GM21528 (cell line): Measurements from ENCODE around the gene SENP1.

ENCODE experiments used
- ATAC-seq: cut with Tn5 transposase; IDR thresholded peaks from one replicate; pipeline ENCODE4 v1.9.1; 2021; ENCODE audit warnings: mild to moderate bottlenecking, moderate library complexity; ENCODE audit not compliant: unreplicated experiment, low FRiP score

The SENP1 gene

DNA sequence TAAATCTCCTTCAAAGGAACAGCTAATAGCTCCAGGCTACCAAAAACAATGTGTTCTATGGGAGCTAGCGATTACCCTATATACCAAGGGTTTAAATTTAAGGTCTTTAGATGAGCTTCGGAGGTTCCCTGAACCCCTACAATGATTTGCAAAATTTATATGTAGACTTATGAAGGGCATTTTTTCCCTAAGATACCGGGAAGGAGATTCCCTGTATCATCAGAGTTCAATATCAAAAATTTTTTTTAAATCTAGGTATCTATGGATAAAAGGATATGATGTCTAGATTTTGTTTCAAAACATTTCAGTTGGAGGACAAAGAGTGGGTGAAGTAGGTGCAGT lies 83.7 kb downstream of the SENP1 start:
- no peak for ATAC-seq

DNA sequence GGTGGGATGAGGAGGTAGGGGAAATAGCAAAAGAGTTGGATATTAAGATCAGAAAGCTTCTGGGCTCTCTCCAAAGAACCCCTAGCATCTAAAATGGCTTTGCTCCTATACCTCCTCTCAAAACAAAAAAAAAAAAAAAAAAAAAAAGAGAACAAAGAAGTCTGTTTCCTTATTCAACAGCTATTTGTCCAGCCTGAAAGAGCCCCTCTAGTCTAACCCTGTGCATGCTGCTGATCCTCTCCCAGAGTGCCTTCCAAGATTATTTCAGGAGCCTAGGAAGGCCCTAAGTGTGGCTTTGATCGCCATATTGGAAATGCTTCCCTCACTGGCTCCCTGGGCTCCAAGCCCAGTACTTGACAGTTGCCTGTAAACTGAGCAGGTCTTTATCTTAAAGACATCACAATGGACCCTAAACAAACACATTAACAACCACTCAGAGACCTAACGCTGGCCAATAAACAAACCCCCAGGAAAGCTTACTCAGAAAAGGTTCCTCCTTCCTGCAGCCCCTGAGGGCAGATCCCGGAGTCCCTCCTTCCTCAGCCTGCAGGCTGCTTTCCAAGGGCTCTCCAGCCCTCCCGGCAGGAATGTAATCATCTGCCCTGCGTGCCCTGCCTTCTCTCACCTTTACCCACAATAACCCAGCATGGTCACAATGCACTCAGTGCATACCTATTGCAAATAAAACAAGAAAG lies 84.2 kb downstream of the SENP1 start:
- ATAC-seq: no peak

- no peak for ATAC-seq
These were observed 86.1 kb downstream of the SENP1 start for GRCh38 chr12:48019639-48020265.

GRCh38 chr12:48018618-48018995 lies 87.3 kb downstream of the SENP1 start:
- no peak for ATAC-seq

GRCh38 chr12:48017921-48018617 lies 87.8 kb downstream of the SENP1 start:
- no peak for ATAC-seq

- ATAC-seq: no peak
These were observed 88.4 kb downstream of the SENP1 start for GRCh38 chr12:48017496-48017895.

DNA sequence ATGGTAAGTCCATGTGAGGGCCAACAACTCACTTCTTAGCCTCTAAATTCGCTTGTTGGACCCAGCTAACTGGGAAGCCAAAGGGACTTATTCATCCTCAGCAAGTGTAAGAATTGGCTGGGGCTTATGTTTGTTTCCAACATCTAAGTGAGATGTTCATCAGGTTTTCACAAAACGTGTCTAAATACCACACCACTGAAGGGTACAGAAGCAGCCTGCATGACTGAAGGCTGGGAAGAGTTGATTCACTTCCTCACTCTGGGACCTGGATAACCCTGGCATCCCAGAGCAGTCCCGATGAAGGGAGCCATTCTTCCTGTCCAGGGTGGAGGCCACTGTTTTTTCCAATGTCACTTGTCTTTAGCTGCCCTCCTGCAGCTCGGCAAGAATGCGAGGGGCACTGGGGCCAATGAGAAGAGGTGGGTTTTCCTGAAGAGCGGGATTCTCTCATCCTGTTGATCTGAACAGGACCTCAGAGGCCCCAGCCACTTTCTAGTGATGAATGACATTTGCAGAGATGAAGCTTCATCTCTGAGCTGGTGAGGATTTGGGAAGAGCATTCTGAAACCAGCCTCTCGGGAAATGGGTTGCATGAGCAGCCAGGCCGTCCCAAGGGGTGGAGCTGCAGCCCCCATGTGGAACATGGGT lies 89.4 kb downstream of the SENP1 start:
- ATAC-seq: no peak

DNA sequence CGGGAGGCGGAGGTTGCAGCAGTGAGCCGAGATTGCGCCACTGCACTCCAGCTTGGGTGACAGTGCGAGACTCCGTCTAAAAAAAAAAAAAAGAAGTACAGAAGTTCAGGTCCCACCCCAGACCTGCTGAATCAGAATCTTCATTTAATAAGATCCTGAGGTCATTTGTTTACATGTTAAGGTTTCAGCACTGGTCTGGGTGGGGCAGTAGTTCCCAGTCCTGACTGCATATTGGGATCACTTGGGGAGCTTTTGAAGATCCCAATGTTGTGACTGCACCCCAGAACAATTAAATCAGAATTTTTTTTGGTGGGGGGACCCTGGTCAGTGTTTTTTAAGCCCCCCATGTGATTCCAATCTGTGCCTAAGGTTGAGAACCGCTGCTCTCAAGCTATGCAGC lies 89.9 kb downstream of the SENP1 start:
- no peak for ATAC-seq

GRCh38 chr12:48015129-48015528 lies 90.8 kb downstream of the SENP1 start:
- ATAC-seq: no peak

- no peak for ATAC-seq
These were observed 92.6 kb downstream of the SENP1 start for GRCh38 chr12:48013287-48013686.

DNA sequence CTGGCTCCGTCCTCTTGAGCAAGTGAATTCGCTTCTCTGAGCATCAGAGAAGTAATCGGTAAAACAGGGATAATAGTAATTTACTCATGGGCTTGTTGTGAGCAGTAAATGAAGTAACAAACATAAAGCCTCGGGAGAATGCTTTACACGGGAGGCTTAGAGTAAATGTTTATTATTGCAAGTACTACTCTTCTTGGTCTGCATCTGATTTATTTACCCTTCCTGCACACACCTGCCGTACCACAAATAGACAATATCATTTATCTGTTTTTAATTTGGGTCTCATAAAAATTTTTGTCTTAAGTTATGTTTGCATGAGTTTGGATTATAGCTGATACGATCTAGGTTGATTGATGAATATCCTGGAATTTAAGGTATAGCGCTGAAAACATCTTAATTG lies 93.8 kb downstream of the SENP1 start:
- ATAC-seq: no peak

GRCh38 chr12:48010366-48010970 lies 95.4 kb downstream of the SENP1 start:
- ATAC-seq: no peak

DNA sequence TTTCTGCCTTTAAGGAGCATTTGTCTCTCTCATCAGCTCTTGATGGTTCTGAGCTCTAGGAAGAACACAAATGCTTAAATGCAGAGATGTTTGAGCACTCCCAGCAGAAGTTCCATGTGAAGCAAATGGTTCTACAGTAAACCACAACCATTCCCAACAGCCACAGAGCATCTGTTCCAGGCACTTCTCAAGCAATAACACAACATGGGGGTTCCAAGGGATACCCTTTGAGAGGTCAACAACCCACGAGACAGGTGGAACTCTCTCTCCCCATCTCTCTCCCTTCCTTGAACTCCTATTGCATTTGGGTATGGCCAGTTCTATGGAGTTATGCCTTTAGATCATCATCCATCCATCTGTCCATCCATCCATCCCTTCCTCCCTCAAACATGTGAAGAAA lies 96.4 kb downstream of the SENP1 start:
- ATAC-seq: no peak

- no peak for ATAC-seq
These were observed 96.9 kb downstream of the SENP1 start for GRCh38 chr12:48008950-48009349.

DNA sequence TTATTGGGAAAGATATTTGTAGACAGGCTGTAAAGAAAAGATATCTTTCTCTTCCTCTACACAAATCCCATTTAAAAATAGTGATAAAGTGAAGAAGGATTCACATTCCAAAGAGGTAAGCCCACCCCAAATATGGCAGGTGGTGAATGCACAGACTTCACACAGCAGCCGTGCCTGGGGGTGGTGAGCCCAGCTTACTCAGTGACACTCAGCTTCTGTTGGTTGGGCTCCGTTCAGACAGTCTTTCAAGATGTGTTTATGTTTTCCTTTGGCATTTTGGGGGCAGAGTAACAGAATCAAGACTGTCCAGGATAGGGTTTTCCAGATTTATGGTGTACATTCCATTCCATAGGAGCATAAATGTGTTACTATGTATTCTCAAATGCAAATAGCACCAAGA lies 97.5 kb downstream of the SENP1 start:
- no peak for ATAC-seq

GRCh38 chr12:48007206-48007605 lies 98.7 kb downstream of the SENP1 start:
- no peak for ATAC-seq

DNA sequence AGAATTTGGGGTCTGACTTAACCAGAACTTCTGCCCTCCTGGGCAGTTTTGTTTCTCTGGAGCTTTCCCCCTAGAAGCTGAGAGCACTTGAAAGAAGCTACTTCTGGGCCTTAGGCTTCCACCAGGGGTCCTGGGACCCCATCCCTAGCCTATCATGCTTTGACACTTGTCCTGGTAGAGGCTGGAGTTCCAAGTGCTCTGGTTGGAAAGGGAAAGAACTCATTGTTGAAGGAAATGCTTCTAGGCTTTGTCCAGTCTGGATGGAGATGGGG lies 100.2 kb downstream of the SENP1 start:
- ATAC-seq: no peak

DNA sequence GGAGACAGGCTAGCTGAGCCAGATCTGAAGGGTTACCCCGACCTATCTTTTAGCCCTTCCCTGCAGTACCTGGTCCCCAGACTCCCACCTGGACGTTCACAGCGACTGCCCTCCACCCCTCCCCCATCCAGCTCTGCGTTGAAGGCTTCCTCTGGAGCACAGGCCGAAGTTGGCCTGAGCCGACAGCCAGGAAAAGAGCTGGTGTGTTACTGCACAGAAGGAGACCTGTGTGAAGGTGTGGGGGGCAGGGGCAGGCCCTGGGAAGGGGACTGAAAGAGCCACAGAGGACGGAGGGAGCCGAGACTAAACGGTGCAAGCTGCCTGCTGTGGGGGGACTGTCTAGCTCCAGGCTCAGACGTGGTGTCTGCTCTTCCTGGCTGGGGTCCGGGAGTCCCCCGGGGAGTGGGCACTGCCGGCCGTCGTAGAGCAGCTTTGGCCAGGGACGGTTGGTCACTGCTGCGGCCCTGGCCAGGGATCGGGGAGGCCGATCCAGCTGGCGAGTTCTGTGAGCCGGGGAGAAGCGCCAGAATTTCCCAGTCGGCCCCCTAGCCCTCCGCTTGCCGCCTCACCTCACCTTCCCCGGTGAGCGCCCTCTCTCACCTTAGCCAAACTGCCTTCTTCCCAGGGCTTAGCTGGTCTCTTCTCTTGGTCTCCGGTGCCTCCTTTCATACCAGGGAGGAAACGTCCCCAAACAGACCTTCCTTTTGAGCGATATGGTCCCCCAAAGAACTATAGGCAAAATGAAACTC lies 100.7 kb downstream of the SENP1 start:
- no peak for ATAC-seq

- no peak for ATAC-seq
These were observed 101.6 kb downstream of the SENP1 start, which contains the start of gene COL2A1 for GRCh38 chr12:48004053-48004941. Gene COL2A1, minus strand, starts transcription at chr12:48004476. Its CDS starts 155 bp downstream, at chr12:48004321.
